ENCODE data around the gene PARP4.
"Not testable (repeated sequence)": the region's sequence is repeated elsewhere in the genome, so short reads cannot be mapped to it uniquely, and the experiment has no call there.

Gene PARP4

GRCh38 chr13:24505256-24505655 is 7.3 kb downstream of the PARP4 start:
- no peak for DNase-seq

GRCh38 chr13:24503379-24503696 is 9.2 kb downstream of the PARP4 start:
- DNase-seq: no peak

- DNase-seq: peak; percentile 59
These were observed 9.8 kb downstream of the PARP4 start for GRCh38 chr13:24502533-24503378.

- DNase-seq: peak; percentile 48
These were observed 11.6 kb downstream of the PARP4 start for GRCh38 chr13:24500977-24501376.

GRCh38 chr13:24497742-24498141 is 14.8 kb downstream of the PARP4 start:
- DNase-seq: no peak

- not testable (repeated sequence) for DNase-seq
These were observed 16.3 kb downstream of the PARP4 start for GRCh38 chr13:24496295-24496694.

GRCh38 chr13:24495151-24495729 is 17.3 kb downstream of the PARP4 start:
- DNase-seq: no peak

- no peak for DNase-seq
These were observed 19.2 kb downstream of the PARP4 start for GRCh38 chr13:24493356-24493755.

- DNase-seq: no peak
These were observed 20.7 kb downstream of the PARP4 start for GRCh38 chr13:24491845-24492244.

- DNase-seq: no peak
These were observed 22.9 kb downstream of the PARP4 start for GRCh38 chr13:24489721-24490120.

- DNase-seq: not testable (repeated sequence)
These were observed 24.5 kb downstream of the PARP4 start for GRCh38 chr13:24488092-24488491.

GRCh38 chr13:24486017-24486657 is 26.4 kb downstream of the PARP4 start:
- not testable (repeated sequence) for DNase-seq

GRCh38 chr13:24473686-24474085 is 38.9 kb downstream of the PARP4 start:
- no peak for DNase-seq

- DNase-seq: not testable (repeated sequence)
These were observed 40.4 kb downstream of the PARP4 start for GRCh38 chr13:24472129-24472528.

GRCh38 chr13:24463078-24463477 is 49.5 kb downstream of the PARP4 start:
- DNase-seq: no peak

GRCh38 chr13:24460256-24460655 is 52.3 kb downstream of the PARP4 start:
- no peak for DNase-seq

GRCh38 chr13:24459726-24460125 is 52.9 kb downstream of the PARP4 start:
- DNase-seq: no peak

GRCh38 chr13:24459234-24459633 is 53.3 kb downstream of the PARP4 start:
- no peak for DNase-seq

GRCh38 chr13:24458736-24459135 is 53.8 kb downstream of the PARP4 start:
- DNase-seq: no peak

- no peak for DNase-seq
These were observed 56.2 kb downstream of the PARP4 start for GRCh38 chr13:24456396-24456795.

- no peak for DNase-seq
These were observed 58.5 kb downstream of the PARP4 start for GRCh38 chr13:24454056-24454455.

GRCh38 chr13:24452044-24452443 is 60.5 kb downstream of the PARP4 start:
- peak; percentile 1 for DNase-seq

GRCh38 chr13:24450530-24450929 is 62.0 kb downstream of the PARP4 start:
- DNase-seq: no peak

- not testable (repeated sequence) for DNase-seq
These were observed 67.7 kb downstream of the PARP4 start for GRCh38 chr13:24444851-24445250.
